GM19455 (cell line): ENCODE measurements around the gene COL5A1.

Experiments used
- ATAC-seq: cut with Tn5 transposase; IDR thresholded peaks from one replicate; pipeline ENCODE4 v1.9.1; 2021; ENCODE audit not compliant: unreplicated experiment

Gene COL5A1

DNA sequence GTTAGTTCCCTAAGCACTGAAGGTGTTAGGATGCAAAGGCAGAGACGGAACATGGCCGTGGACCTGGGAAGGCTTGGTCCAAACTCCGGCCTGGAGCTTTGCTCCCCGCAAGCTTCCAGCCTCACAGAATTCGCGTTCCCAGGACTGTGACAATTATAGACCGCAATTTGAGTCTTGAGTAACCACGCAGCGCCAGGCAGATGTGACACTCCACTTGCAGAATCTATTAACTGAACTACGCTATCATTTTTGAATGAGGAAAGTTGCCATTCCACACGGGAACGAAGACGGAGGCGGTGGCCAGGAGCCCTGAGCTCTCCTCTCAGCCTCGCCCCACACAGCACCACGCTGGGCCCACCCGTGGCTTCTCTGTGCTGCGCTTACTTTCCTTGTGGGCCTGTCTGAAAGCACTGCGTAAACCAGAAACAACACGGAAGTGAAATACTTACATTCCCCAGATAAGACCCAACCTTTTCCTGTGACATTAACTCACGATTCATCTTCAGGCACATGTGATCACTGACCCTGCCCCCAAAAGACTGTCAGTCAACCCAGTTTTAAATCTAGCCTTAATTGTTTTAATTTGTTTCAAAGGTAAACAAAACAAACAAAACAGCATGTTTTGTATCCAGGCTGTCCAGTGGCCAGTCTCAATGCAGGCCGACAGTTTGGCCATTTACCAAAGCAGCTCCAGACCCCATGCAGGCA, 16.1 kb upstream of the COL5A1 start:
- ATAC-seq = no peak

DNA sequence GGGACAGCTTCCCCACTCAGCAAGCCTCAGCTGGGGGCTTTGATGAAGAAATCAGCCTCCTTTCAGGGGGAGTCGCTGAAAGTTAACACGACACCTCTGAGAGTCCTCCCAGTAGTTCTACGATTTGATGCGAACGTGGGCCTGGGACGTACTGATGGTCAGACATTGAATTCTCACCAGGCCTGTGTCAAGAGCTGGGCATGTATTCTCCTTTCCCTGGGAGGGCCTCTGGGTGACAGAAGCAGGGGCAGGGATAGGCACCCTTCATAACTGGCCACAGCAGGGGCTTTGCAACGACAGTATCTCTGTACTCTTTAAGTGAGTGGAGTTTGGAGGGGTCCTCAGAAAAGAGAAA, 15.6 kb upstream of the COL5A1 start:
- no peak for ATAC-seq

DNA sequence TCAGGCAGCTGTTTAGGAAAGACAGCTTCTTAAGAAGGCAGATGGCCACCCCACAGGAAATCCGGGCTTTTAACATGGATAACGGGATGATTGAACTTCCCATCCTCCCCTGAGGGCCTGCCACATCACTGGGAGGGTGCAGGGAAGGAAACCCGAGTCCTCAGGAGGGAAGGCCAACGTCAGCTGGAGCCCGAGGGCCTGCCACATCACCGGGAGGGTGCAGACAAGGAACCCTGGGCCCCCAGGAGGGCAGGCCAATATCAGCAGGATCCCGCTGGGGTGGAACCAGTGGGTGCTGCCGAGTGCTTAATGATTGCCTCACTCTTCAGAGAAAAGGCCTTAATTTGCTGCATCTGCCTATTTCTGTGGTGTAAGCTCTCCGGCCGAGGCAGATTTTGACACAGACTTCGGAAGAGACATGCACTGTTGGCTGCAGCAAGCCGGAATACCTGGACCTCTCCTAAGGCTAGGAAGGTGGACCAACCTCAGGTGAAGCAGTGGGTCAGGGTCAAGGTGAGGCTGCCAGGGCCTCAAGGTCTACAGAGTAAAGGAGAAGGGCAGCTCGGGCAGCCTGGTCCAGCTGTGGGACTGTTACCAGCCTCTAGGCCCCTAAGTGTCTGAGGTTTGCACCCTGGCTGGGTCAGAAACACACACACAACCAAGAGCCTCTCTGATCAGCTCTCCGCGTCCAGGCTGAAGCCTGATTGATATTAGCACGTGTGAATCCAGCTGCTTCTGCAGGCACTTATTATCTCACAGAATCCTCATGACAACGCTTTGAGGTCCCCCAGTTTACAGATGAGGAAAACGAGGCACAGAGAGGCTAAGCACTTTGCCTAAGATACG, 14.8 kb upstream of the COL5A1 start:
- ATAC-seq = no peak

DNA sequence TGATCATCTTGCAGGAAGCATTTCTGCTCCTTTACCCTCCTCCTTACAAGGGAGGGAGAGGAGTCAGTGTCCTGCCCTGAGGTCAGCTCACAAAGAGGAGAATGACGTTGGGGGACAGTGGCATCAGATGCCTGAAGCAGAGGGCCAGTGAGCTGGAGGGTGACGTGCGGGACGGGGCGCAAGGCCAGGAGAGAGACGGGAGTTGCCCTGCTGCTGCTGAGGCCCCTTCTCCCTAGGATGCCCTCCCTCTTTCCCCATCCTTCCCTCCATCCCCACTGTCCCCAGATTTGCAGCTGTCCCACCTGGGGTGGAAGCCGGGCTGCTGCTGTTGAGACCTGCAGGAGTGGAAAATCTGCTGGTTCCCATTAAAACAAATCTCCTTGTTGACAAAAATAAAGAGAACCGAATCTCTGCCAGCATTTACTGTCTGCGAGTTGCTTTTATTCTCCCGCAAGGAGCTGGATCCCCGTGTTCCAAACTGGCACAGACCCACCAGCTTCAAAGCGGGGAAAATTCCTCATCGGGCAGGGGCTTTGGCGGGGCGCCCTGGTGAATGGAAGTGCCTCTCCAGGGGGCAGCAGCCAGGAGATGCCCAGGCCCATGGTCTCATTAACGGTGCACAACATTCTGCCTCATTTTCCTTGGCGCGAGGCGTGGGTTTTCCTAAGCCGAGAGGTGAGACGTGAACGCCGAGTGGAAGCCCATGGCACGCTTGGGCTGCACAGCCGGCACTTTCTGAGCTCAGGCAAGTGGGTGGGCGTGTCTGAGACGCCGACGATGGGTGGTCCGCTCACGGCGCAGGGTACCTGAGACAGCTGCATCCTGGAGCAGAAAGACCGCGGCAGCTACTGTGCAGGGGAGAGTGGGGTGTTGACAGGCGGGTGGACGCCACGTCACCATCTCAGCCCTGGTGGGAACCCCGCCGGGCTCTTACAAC, 13.9 kb upstream of the COL5A1 start:
- no peak for ATAC-seq

DNA sequence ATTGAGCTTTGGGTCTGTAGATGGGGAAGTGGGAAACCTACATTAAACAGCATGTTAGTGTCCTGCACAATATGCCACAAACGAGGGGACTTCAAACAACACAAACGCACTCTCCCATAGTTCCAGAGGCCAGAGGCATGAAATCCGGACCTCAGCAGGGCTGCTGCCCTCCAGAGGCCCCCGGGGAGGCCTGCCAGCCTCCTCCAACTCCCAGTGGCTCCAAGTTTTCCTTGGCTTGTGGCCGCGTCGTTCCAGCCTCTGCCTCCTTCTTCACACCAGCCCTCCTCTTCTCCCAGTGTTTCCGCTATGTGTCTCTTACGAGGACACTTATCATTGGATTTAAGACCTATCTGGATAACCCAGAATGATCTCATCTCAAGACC, 13.3 kb upstream of the COL5A1 start:
- no peak for ATAC-seq

DNA sequence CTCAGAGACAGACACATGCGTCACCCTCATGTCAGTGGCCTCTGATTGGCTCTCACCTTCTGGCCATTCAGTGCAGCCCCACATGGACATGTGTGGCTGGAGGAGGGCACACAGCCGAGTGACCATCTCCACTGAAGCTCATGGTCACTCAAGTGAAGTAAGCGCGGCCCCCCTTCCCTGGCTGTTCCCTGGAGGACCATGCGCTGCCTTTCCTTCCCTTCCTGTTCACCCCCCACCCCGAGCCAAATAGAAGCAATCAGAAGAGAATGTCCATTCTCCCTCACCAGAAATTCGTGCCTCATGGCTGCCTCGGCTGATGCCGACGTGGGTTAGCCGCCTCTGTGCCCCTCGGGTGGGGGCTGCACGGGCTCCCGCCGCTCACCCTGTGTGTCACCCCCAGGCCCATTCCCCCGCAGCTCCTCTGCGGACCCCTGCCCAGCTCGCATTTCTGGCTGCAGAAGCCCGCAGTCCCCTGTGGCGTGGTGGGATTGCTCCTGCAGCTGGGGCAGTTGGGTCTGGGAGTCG, 12.5 kb upstream of the COL5A1 start:
- no peak for ATAC-seq

DNA sequence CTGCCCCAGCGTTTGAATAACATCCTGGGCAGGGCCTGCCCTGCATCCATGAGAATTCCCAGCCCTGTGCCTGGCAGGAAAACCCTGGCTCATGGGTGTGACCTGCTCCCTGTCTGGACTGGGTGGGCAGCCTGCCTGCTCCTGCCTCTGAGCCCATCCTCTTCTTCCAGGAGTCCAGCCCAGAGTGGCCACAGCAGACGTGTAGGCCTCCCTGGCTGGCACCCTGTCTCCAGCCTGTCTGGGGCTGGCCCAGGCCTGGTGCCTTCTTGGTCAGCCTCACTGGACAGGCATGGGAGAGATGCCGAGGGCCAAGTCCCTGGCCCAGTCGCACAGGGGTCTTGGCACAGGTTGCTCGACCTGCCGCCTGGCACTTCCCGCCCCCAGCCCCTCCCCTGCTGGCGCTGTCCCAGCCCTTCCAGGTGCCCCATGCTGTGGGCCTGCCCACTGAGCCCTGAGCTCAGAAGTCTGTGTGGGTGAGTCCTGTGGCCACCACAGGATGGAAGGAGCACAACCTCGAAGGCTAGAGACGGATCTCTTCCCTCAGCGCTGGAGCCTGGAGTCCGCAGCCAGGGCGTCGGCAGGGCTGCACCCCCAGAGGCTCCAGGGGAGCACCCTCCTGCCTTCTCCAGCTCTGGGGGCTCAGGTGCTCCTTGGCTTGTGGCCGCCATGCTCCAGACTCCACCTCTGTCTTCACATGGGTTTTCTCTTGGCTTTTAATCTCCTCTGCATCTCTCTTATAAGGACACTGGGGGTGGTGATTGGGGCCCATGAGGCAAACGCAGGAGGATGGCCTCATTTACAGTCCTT, 11.8 kb upstream of the COL5A1 start:
- no peak for ATAC-seq

DNA sequence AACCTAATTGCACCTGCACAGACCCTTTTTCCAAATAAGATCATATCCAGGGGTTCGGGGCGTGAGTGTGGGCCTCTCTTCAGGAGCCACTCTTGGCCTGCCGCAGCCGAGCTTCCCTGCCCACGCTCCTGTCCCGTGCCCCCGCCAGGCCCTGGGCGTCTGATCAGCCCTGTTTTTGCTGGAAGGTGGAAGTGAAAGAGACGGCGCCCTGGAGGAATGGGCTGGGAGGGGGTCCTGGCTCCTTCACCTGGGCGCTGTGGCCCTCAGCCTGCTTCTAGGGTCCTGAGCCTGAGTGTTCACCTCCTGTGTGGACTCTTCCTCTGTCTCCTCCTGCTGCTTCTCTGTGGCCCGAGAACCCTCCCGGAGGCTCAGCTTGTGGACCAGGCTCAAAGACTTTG, 11.2 kb upstream of the COL5A1 start:
- no peak for ATAC-seq

DNA sequence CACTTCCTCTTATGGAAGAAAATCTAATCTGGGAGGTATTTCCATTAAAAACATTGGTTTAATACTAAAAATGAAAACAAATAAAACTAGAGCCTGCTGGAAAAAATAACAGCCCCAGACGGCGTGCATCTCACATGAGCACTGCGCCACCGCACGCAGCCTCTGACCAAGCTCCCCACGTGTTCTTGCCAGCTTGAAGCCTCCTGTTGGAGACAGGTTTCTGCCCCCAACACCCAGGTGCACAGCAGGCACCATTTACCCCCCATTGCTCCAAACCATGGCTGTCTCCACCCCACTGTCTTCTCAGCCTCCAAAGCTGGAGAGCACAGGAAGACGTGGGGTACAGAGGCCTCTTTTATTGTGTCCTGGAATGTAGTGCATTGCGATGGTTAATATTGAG, 10.7 kb upstream of the COL5A1 start:
- no peak for ATAC-seq

DNA sequence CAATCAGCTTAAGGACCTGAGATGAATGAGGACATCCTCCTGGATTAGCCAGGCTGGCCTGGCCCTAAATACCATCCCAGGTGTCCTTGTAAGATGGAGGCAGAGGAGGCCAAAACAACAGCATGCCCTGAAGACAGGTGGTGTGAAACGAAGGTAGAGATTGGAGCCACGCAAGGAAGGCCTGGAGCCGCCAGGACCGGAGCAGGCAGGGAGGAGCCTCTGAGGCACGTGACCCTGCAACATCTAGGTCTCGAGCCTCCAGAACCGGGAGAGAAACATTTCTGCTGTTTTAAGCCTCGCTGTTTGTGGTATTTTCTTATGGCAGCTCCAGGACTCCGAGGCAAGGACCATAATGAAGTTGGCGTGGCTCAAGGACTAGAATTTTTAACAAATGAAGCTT, 9.7 kb upstream of the COL5A1 start:
- ATAC-seq = no peak

DNA sequence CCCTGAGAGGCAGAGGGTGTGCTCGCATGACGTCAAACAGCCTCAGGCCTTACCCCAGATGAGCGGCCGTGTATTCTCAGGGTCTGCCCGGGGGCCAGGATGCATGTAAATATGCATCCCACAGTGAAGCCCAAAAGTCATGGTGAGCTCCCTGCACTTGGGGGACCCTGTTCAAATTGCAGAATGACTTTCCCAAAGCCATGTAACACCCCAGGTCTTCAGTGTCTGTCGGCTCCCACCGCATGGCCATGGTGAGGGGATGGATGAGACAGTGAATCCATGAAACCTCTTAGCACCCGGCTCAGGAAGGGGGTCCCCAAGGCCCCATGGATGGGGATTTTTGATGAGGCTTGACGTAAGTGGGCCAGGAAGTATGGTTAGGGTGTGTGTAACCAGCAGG, 9.3 kb upstream of the COL5A1 start:
- no peak for ATAC-seq

DNA sequence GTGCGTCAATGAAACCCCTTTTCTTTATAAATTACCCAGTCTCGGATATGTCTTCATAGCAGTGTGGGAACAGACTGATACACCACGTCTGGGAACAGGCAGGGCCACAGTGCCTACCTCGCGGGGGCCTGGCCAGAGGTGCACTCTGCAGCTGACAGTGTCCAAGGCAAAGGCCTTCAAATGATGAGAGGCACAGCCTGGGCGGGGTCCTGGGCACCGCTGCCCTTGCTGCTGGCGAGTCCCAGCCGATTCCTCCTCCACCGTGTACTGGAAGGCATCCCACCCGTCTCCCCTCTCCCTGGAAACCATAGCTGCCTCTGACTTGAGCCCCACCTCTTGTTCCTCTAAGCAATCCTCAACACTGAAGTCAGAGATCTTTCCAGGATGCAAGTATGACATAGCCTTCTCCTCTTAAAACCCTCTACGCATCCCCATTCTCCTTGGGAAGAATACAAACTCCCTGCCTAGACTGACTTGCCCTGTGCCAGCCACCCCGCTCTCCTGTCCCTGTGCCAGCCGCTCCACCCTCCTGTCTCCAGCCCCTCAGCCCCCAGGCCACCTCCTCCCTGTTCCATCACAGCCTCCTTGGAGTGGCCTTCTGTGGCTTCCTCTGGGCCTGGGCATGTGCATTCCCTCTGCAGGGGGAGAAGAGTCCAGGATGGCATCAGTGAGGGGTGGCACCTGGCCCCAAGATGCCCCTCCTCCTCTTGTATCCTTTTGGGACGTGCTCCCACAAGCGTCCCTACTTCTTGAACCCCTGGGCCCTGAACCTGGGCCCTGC, 8.1 kb upstream of the COL5A1 start:
- ATAC-seq = no peak

DNA sequence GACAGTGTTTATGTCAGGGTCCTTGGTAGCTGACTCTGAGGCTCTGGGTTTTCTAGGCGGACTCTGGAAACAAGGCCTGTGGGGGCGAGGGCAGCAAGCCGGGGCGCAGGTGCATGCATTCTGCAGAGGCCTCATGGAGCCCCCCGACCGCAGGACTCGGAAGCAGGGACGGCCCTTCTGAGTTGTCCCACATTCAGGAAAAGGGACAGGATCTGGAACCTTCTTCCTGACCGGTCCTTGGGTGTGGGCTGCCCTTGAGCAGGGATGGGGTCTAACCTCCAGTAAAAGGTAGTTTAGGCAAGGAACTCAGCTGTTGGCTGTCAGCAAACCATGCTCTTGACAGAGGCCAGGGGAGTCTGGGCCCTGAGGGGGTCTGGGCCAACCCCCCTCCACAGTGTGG, 7.4 kb upstream of the COL5A1 start:
- no peak for ATAC-seq

DNA sequence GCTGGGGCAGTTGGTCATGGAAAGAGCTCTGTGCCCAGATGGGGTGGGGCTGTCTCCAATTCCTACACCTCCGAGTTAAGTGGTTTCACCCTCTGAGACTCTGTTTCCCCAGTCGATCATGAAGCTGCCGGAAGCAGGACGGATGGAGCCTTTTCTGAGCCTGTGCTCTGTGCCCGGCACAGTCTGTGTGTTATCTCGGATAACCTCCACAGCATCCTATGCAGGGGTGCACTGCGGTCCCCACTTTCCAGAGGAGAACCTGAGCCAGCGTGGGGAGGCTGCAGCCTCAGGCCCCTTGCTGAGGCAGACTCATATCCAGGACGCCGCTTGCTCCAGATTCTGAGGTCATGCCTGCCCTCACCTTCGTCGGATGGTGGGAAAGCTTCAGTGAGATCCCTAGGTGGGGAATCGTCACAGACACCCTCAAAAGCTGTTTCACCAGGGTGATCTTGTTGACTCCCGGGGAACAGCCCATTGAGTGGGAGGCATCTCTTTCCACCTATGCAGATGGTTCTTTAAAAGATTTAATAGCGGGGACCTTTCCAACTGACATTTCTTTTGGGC, 6.9 kb upstream of the COL5A1 start:
- no peak for ATAC-seq

DNA sequence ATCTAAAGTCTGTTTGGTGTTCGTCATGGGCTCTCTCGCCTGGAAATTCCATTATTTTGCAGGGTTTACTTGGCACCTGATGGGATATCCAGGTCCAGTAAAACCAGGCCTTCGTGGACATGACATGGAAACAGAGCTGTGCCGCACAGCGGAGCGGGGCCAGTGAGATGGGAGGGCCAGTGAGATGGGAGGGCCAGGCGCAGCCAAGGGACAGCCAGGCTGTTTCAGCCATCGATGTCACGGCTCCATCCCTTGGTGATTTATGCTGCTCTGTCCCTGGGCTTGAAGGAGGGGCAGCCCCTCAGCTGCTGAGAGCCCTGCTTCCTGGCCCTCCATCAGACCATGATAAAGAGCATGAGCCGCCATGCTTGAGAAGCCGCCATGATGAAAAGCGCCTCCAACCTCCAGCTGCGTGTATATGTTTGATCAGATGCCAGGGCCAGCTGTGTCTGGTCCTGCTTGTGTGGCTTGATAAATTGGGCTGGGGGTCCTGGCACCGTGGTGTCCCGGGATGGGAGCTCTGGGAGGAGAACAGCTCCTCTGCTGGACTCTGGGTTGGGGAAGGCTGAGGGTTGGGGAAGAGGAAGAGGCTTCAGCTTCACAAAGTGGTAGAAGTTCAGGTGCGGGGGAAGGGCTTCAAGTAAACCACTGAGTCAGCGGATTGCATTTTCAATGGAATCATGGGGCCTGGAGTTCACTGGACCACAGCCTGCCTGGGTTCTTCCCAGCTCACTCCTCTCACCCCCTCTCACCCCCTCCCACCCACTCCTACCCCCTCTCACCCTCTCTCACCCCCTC, 6.1 kb upstream of the COL5A1 start:
- no peak for ATAC-seq

DNA sequence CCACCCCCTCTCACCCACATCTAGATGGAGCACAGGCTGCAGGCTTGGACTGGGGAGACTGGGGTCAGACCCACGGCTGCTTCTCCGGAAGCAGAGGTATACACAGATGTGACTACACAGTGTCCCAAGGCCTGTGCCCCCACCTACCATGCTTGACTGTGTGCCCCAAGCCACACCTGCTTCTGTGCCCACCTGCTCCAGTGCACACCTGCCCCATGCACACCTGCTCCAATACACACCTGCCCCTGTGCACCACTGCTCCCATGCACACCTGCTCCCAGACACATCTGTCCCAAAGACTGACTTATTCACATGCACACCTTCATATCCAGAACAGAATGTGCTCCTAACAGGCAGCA, 5.5 kb upstream of the COL5A1 start:
- no peak for ATAC-seq

DNA sequence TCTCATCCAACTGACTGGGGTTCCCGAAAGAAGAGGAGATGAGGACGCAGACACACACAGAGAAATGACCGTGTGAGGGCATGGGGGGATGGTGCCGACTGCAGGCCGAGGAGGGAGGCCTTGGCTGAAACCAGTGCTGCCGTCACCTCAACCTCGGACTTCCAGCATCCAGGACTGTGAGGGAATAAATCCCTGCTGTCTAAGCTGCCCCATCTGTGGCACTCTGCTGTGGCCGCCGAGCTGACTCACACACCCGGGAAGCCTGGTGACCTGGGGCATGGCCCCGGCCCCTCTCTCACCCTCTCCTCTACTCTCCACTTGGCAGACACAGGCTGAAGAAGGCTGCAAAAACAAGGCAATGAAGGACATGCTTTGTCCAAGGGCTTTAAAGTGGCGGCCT, 4.4 kb upstream of the COL5A1 start:
- no peak for ATAC-seq

DNA sequence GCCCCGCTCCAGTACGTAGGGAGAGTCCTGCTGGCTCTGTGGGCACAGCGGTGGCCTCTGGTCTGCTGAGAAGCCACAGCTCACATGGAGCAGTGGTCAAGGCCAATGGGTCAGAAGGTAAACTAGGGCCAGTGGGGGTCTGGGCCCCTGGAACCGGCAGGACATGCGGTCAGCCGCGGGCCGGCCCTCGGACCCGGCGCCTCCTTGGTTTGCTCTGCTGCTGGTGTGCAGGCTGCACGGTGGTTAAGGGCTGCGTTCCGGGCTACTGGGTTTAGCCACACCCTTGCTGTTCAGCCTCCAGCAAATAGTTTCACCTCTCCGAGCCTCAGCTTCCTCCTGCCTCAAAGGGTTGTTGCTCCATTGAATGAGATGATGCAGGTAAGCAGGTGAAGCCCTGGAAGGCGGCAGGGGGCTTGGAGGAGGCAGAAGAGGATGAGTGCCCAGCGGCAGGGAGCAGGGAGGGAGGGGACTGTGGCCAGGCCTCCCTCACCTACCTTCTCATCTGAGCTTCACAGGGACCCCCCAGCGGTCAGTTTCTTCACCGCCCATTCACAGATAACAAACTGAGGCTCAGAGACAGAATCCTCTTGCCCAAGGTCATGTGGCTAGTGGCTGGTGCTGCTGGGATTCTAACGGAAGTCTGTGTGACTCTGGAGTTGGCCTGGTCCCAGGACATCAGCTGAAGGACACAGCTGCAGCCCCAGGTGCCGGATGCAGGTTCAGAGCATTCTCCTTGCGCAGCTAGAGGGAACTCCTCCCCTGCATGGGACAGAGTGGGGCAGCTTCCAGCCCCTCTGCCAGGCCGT, 3.7 kb upstream of the COL5A1 start:
- ATAC-seq = no peak
